Neutrophil (primary cell): ENCODE data around the gene KIAA1671.
"Not testable (repeated sequence)": the region's sequence is repeated elsewhere in the genome, so short reads cannot be mapped to it uniquely, and the experiment has no call there.

Experiments
- H3K27ac ChIP-seq: fragments of 200-600 bp; sonication (generic); 2 replicates; pipeline ENCODE4 v1.5.1; 2016; ENCODE audit warnings: mild to moderate bottlenecking, moderate library complexity
- H3K27me3 ChIP-seq: fragments of 200-600 bp; sonication (generic); 2 replicates; pipeline ENCODE4 v1.6.0; 2016; ENCODE audit warnings: mild to moderate bottlenecking
- H3K36me3 ChIP-seq: fragments of 200-600 bp; sonication (generic); 2 replicates; pipeline ENCODE4 v1.5.1; 2017
- H3K4me1 ChIP-seq, 2 experiments: fragments of 200-600 bp in 1 of 2; sonication (generic) in 1 of 2; 1 replicate in 1 of 2; 2 replicates in 1 of 2; pipeline versions ENCODE4 v1.5.1 to v1.6.1; 2013 to 2016; ENCODE audit warnings: low read depth in 1 of 2, low read length in 1 of 2, mild to moderate bottlenecking in 1 of 2, moderate library complexity in 1 of 2; ENCODE audit not compliant: control insufficient read depth in 1 of 2, insufficient read depth in 1 of 2
- H3K4me3 ChIP-seq, 2 experiments: fragments of 200-600 bp in 1 of 2; sonication (generic) in 1 of 2; 1 replicate in 1 of 2; 2 replicates in 1 of 2; pipeline ENCODE4 v1.5.1; 2013 to 2016; ENCODE audit warnings: low read depth in 1 of 2, low read length in 1 of 2, mild to moderate bottlenecking in 1 of 2, moderate library complexity in 1 of 2
- H3K9me3 ChIP-seq: fragments of 200-600 bp; sonication (generic); 2 replicates; pipeline ENCODE4 v1.5.1; 2016
- CTCF ChIP-seq: fragments of 200-600 bp; sonication (generic); IDR thresholded peaks from 2 replicates; pipeline ENCODE4 v1.5.1; 2016; ENCODE audit warnings: antibody characterized with exemption

The KIAA1671 gene

GRCh38 chr22:24951942-24952836 is at the start of gene KIAA1671:
TSS of gene KIAA1671 (plus strand) at chr22:24952716. CDS start at chr22:25028000, 75,284 bp downstream.
- TF ChIP-seq CTCF, result no peak
- Histone ChIP-seq H3K4me3 (peak within 1 kb of the TSS; percentile 46 to 58), H3K9me3 (no peaks in the 10 kb centered on the region), H3K27me3 (peaks cover 74% of the 10 kb centered on the region), H3K36me3 (no peaks in the 10 kb centered on the region), H3K4me1 (peaks cover 13 to 15% of the 10 kb centered on the region in 2 experiments), H3K27ac (no peak within 1 kb of the TSS)

- Histone ChIP-seq H3K4me3 (no peak overlapping the region), H3K27ac (no peak overlapping the region)
- TF ChIP-seq CTCF, result no peak
Observed at GRCh38 chr22:24905909-24906308, 46.6 kb upstream of the KIAA1671 start.

GRCh38 chr22:24907101-24907500 is 45.4 kb upstream of the KIAA1671 start:
- H3K9me3 ChIP-seq, H3K4me3 ChIP-seq, H3K27me3 ChIP-seq, H3K36me3 ChIP-seq, H3K4me1 ChIP-seq, H3K27ac ChIP-seq: not testable (repeated sequence)

More at GRCh38 chr22:24905909-24906308, 46.6 kb upstream of the KIAA1671 start:
- Histone ChIP-seq H3K9me3 (no peaks in the 10 kb centered on the region), H3K36me3 (no peaks in the 10 kb centered on the region), H3K4me1 (no peaks in the 10 kb centered on the region), H3K27me3 (no peaks in the 10 kb centered on the region)

- no peak overlapping the region for H3K27ac ChIP-seq
- no peak for TF ChIP-seq CTCF
- H3K27me3 ChIP-seq, result no peaks in the 10 kb centered on the region
- H3K4me1 ChIP-seq, result no peaks in the 10 kb centered on the region
- no peaks in the 10 kb centered on the region for H3K9me3 ChIP-seq
- no peak overlapping the region for H3K4me3 ChIP-seq
- H3K36me3 ChIP-seq, result no peaks in the 10 kb centered on the region
Observed at GRCh38 chr22:24920029-24920428, 32.5 kb upstream of the KIAA1671 start.

GRCh38 chr22:24925586-24926427 is 26.7 kb upstream of the KIAA1671 start:
- peaks cover 23% of the 10 kb centered on the region for H3K27me3 ChIP-seq
- no peak for TF ChIP-seq CTCF
- H3K9me3 ChIP-seq, result no peaks in the 10 kb centered on the region
- H3K27ac ChIP-seq, result no peak overlapping the region
- no peaks in the 10 kb centered on the region for H3K4me1 ChIP-seq
- H3K4me3 ChIP-seq, result no peak overlapping the region
- H3K36me3 ChIP-seq, result no peaks in the 10 kb centered on the region

GRCh38 chr22:24926428-24926725 is 26.1 kb upstream of the KIAA1671 start:
- no peaks in the 10 kb centered on the region for H3K9me3 ChIP-seq
- no peak for TF ChIP-seq CTCF
- H3K27ac ChIP-seq, result no peak overlapping the region
- no peaks in the 10 kb centered on the region for H3K4me1 ChIP-seq
- peaks cover 28% of the 10 kb centered on the region for H3K27me3 ChIP-seq
- no peaks in the 10 kb centered on the region for H3K36me3 ChIP-seq
- no peak overlapping the region for H3K4me3 ChIP-seq
